Testis (tissue), 3 donors: ENCODE data around the gene P2RY11. TPM values are rescaled to one million over a fixed set of nuclear protein-coding genes. Genes with fewer than 3 reads are reported as not detected.

Experiments
- DNase-seq: peaks from one replicate; pipeline ENCODE4 v3.0.0-alpha.2; 2019
- H3K27ac ChIP-seq, 2 donors: fragments of 200-600 bp; sonication (generic); one replicate each; pipeline ENCODE4 v1.5.1; 2019
- H3K27me3 ChIP-seq: fragments of 200-600 bp; sonication (generic); one replicate; pipeline ENCODE4 v1.5.1; 2019
- H3K36me3 ChIP-seq: fragments of 200-600 bp; sonication (generic); one replicate; pipeline ENCODE4 v1.5.1; 2017; ENCODE audit warnings: low read depth; ENCODE audit errors: missing control alignments
- H3K4me1 ChIP-seq: fragments of 200-600 bp; sonication (generic); one replicate; pipeline ENCODE4 v1.5.1; 2019
- H3K4me3 ChIP-seq, 2 donors: fragments of 200-600 bp; sonication (generic); one replicate each; pipeline ENCODE4 v1.5.1; 2017 to 2019
- H3K9me3 ChIP-seq: fragments of 200-600 bp; sonication (generic); one replicate; pipeline ENCODE4 v1.5.1; 2017
- CTCF ChIP-seq, 3 experiments: fragments of 450-650 bp in 2 of 3; fragments of 200-600 bp in 1 of 3; sonication (generic) in 1 of 3; IDR thresholded peaks; one replicate each; pipeline ENCODE4 v1.5.1; 2016 to 2019; ENCODE audit warnings: antibody characterized with exemption in 3 of 3, mild to moderate bottlenecking in 2 of 3, moderate library complexity in 1 of 3
- POLR2A ChIP-seq: fragments of 450-650 bp; IDR thresholded peaks from one replicate; pipeline ENCODE4 v1.6.1; 2017; ENCODE audit warnings: antibody characterized with exemption, mild to moderate bottlenecking, moderate library complexity
- WGBS, 2 donors: methylation state at CpG; one replicate each; pipeline ENCODE4 v1.1.5; 2018; 5-methylcytosine and 5-hydroxymethylcytosine counted together
- intact Hi-C: fragments of 100-400 bp; cut with DNase I; formaldehyde crosslinking; loops from one replicate; pipeline ENCODE4 v1.15.1; 2023; ENCODE audit warnings: low total_unique reads
- polyA plus RNA-seq: library from polyadenylated mRNA; stranded (reverse); fragments of 350-450 nt; fragmentation: Illumina TruSeq; extraction: RNeasy Lipid Tissue Mini Kit (QIAGEN cat#74804); gene quantifications from one replicate; pipeline ENCODE4 v1.2.3, GENCODE V29; 2014; ENCODE audit warnings: low read depth, low replicate concordance; ENCODE audit not compliant: insufficient read depth
- total RNA-seq, 2 donors: library from RNA; depleted of rRNA; stranded (reverse); fragments of >200 nt; gene quantifications; one replicate each; pipeline ENCODE4 v1.2.3, GENCODE V29; 2016

P2RY11 gene
- total and polyA plus RNA-seq, 3 donors from 2014 or later: 16.3 to 27.8 (median 25.0) TPM

DNA sequence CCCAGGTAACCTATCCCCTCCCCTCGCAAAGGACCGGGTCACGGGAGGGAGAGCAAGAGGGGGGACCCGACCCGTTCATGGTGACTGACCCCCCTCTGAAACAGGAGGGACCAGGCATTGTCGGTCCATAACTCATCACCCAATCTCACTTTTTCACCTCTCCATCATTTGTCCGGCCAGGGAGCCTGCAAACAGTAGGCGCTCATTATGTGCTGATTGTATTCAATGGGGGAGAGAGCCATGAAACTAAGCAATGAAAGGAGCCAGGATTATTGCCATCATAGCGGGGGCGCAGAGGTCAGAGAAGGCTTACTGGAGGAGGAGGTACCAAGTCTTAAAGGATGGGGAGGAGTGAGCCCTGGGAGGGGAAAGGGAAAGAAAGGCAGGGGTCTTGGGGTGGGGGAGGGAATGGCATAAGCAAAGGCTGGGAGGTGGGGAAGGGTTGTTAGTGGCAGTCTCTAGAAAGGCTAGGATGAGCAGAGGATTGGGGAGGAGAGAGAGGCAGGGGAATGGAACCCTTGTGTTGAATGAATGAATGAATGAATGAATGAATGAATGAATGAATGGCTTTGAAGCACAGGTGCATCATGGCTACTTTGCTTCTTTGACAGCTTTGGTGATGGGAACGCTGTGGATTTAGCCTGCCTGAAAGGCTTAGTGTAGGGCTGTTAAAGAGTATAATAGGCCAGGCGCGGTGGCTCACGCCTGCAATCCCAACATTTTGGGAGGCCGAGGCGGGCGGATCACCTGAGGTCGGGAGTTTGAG, 24.0 kb upstream of the P2RY11 start:
- H3K4me3 ChIP-seq: no peak overlapping the region
- H3K27ac ChIP-seq: peak overlapping the region in 1 of 2 donors; percentile 84
- no peaks in the 10 kb centered on the region for H3K27me3 ChIP-seq
- TF ChIP-seq CTCF (IDR thresholded peaks at IDR 0.05): no peak
- TF ChIP-seq POLR2A: no peak
- DNase-seq: no peak
- no peaks in the 10 kb centered on the region for H3K36me3 ChIP-seq
- intact Hi-C loops: no loop called here
- H3K9me3 ChIP-seq: no peaks in the 10 kb centered on the region
- H3K4me1 ChIP-seq: peaks cover 3% of the 10 kb centered on the region
- 63 to 73% methylated on average over 18 of the region's 18 CpGs for WGBS, 2 donors

DNA sequence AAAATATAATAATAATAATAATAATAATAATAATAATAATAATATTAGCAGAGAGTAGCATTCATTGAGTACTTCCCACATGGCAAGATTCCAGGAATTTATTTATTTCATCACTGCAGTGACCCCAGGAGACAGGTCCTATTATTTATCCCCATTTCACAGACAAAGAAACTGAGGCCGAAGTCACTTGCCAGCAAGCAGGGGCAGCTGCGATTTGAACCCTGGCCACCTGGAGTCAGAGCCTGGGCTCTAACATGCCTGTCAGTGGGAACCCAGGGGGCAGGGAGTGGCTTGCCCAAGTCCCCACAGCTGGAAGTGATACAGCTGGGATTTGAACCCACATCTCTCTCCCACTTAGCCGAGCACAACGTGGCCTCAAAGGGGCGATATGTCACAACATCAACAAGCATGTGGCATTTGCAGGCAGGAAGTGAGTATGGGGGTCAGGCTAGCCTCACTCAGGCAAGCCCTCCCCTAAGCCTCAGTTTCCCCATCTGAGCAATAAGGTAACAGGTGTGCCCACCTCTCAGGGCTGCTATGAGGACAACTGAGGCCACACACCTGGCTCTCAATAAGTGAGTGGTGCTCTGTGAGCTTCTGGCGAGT, 22.4 kb upstream of the P2RY11 start:
- H3K36me3 ChIP-seq: no peaks in the 10 kb centered on the region
- WGBS, 2 donors: 92 to 99% methylated on average over 5 to 6 of the region's 6 CpGs
- H3K9me3 ChIP-seq: no peaks in the 10 kb centered on the region
- TF ChIP-seq POLR2A (no peak), CTCF (IDR thresholded peaks at IDR 0.05) (no peak)
- no peak for DNase-seq
- H3K27ac ChIP-seq: no peak overlapping the region
- H3K4me3 ChIP-seq: no peak overlapping the region
- intact Hi-C loops: no loop called here
- peaks cover 3% of the 10 kb centered on the region for H3K4me1 ChIP-seq
- no peaks in the 10 kb centered on the region for H3K27me3 ChIP-seq

DNA sequence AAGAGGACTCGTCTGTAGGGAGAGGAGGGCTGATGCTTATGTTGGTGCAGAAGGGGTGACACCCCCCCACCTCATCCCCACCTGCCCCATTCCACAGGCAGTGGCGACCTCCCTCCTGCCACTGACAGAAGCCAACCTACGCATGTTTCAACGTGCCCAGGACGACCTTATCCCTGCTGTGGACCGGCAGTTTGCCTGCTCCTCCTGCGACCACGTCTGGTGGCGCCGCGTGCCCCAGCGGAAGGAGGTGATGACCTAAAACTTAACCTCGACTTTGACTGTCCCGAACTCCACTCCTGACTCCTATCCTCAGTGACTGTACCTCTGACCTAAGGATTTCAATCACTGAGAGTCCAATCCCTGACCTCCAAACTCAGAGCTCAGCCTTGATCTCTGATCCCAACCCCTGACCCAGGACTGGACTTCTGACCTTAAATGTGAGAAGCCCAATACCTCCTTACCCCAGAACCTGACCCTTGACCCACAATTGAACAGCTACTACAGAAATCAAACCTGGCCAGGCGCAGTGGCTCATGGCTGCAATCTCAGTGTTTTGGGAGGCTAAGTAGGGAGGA, 21.6 kb upstream of the P2RY11 start:
- Histone ChIP-seq H3K4me3 (no peak overlapping the region), H3K36me3 (no peaks in the 10 kb centered on the region), H3K4me1 (peaks cover 3% of the 10 kb centered on the region), H3K27me3 (no peaks in the 10 kb centered on the region), H3K9me3 (no peaks in the 10 kb centered on the region), H3K27ac (no peak overlapping the region)
- DNase-seq: no peak
- 83 to 84% methylated on average over 12 to 15 of the region's 15 CpGs for WGBS, 2 donors
- intact Hi-C loops: no loop called here
- no peak for TF ChIP-seq POLR2A

GRCh38 chr19:10091370-10091687, 20.2 kb upstream of the P2RY11 start:
- no peak for TF ChIP-seq POLR2A
- no peak for TF ChIP-seq CTCF (IDR thresholded peaks at IDR 0.05)
- Histone ChIP-seq H3K27ac (no peak overlapping the region), H3K27me3 (no peaks in the 10 kb centered on the region), H3K4me1 (peaks cover 3% of the 10 kb centered on the region), H3K36me3 (no peaks in the 10 kb centered on the region), H3K9me3 (no peaks in the 10 kb centered on the region), H3K4me3 (no peak overlapping the region)
- DNase-seq: no peak
- WGBS, 2 donors: 87 to 95% methylated on average over 3 to 17 of the region's 17 CpGs
- intact Hi-C loops: no loop called here

DNA sequence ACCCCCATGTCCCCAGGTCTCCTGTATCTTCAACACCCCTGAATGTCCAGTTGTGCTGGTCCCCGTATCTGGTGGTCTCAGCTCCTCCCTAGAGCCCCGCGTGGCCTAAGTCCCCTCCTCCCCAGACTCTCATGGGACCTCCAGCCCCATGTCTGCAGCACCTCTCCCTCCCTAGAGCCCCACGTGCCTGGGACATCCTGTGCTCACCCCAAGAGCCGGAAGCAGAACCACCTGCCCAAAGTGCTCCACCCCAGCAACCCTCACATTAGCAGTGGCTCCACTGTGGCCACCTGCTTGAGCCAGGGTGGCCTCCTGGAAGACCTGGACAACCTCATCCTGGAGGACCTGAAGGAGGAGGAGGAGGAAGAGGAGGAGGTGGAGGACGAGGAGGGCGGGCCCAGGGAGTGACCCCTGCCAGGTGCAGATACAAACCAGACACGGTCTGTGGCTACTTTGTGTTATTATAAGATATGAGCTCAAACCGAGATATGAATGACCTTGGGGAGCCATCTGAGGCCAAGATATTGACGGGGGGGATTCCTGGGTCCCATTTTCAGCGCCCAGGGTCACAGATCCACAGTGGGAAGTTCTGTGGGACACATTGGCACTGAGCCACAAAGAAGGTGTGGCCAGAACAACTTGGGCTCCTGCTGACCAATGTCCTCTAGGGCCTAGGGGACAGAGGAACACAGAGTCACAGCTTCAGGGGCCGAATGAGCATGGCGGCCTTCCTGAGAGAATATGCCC, 19.4 kb upstream of the P2RY11 start:
- no peak for DNase-seq
- intact Hi-C loops: no loop called here
- no peaks in the 10 kb centered on the region for H3K36me3 ChIP-seq
- no peak overlapping the region for H3K4me3 ChIP-seq
- no peaks in the 10 kb centered on the region for H3K27me3 ChIP-seq
- peaks cover 3% of the 10 kb centered on the region for H3K4me1 ChIP-seq
- no peak overlapping the region for H3K27ac ChIP-seq
- TF ChIP-seq POLR2A: no peak
- no peak for TF ChIP-seq CTCF (IDR thresholded peaks at IDR 0.05)
- WGBS, 2 donors: 66 to 78% methylated on average over 13 of the region's 13 CpGs
- no peaks in the 10 kb centered on the region for H3K9me3 ChIP-seq
